ENCODE measurements around the gene TRIM71.

DNA sequence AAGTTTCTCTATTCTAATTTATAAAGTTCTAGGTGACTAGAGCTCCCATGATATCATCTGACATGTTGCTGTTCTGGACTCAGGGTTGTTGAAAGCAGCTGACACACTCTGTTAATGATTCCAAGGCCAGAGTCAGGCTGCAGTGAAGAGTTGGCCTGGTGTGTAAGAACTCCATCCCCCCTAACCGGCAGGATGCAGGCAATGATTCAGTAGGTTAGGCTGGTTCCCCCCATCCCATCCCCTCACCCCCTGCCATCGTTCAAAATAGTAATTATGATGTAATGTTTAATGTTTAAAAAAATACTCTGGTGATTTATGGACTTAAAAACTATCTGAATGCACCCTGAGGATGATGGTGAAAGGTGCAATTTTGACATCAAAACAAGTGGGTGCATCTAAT is 4.6 kb upstream of the TRIM71 start:
- TF ChIP-seq EZH2 (IDR thresholded peaks at IDR 0.05; ENCODE audit: borderline replicate concordance, insufficient read depth, low read length, poor library complexity, severe bottlenecking) (no peak), POLR2AphosphoS5 (IDR thresholded peaks at IDR 0.05) (no peak), EP300 (conservative IDR thresholded peaks at IDR 0.05; ENCODE audit: poor library complexity, severe bottlenecking) (no peak), MXI1 (conservative IDR thresholded peaks at IDR 0.05; ENCODE audit: poor library complexity, severe bottlenecking) (no peak)
- TF ChIP-seq, protein P1, sequence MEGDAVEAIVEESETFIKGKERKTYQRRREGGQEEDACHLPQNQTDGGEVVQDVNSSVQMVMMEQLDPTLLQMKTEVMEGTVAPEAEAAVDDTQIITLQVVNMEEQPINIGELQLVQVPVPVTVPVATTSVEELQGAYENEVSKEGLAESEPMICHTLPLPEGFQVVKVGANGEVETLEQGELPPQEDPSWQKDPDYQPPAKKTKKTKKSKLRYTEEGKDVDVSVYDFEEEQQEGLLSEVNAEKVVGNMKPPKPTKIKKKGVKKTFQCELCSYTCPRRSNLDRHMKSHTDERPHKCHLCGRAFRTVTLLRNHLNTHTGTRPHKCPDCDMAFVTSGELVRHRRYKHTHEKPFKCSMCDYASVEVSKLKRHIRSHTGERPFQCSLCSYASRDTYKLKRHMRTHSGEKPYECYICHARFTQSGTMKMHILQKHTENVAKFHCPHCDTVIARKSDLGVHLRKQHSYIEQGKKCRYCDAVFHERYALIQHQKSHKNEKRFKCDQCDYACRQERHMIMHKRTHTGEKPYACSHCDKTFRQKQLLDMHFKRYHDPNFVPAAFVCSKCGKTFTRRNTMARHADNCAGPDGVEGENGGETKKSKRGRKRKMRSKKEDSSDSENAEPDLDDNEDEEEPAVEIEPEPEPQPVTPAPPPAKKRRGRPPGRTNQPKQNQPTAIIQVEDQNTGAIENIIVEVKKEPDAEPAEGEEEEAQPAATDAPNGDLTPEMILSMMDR (IDR thresholded peaks at IDR 0.05; ENCODE audit: poor library complexity, severe bottlenecking), result no peak
- TF ChIP-seq, protein P2, sequence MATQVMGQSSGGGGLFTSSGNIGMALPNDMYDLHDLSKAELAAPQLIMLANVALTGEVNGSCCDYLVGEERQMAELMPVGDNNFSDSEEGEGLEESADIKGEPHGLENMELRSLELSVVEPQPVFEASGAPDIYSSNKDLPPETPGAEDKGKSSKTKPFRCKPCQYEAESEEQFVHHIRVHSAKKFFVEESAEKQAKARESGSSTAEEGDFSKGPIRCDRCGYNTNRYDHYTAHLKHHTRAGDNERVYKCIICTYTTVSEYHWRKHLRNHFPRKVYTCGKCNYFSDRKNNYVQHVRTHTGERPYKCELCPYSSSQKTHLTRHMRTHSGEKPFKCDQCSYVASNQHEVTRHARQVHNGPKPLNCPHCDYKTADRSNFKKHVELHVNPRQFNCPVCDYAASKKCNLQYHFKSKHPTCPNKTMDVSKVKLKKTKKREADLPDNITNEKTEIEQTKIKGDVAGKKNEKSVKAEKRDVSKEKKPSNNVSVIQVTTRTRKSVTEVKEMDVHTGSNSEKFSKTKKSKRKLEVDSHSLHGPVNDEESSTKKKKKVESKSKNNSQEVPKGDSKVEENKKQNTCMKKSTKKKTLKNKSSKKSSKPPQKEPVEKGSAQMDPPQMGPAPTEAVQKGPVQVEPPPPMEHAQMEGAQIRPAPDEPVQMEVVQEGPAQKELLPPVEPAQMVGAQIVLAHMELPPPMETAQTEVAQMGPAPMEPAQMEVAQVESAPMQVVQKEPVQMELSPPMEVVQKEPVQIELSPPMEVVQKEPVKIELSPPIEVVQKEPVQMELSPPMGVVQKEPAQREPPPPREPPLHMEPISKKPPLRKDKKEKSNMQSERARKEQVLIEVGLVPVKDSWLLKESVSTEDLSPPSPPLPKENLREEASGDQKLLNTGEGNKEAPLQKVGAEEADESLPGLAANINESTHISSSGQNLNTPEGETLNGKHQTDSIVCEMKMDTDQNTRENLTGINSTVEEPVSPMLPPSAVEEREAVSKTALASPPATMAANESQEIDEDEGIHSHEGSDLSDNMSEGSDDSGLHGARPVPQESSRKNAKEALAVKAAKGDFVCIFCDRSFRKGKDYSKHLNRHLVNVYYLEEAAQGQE (IDR thresholded peaks at IDR 0.05; ENCODE audit: borderline replicate concordance), result no peak
